K562 (cell line): Measurements from ENCODE around the gene CCDC159. TPM values are rescaled to one million over a fixed set of nuclear protein-coding genes. Genes with fewer than 3 reads are reported as not detected.

Source experiments
- ATAC-seq: fragments of 200-7000 bp; cut with Tn5 transposase; 3 replicates; pipeline ENCODE4 v1.9.1; 2020; ENCODE audit warnings: moderate library complexity
- BruUV-seq: library from RNA; stranded (reverse); fragments of 400-500 nt; replicated peaks from 2 replicates; lab custom pipeline; 2021; lab: Mats Ljungman, UMichigan
- CTCF ChIA-PET: fragments of 300-600 bp; formaldehyde crosslinking; extraction: SDS; loops from one replicate; lab custom pipeline; 2021; ENCODE audit warnings: low intra/inter-chr PET ratio; lab: Yijun Ruan, JAX
- POLR2A ChIA-PET: fragments of 300-600, 350-650 bp; sonication (Branson Sonifier 250); formaldehyde crosslinking; extraction: SDS; loops from one replicate; lab custom pipeline; 2021; ENCODE audit warnings: antibody characterized with exemption, inconsistent platforms; lab: Yijun Ruan, JAX
- DNase-seq, 4 experiments: peaks; one replicate each; pipeline versions ENCODE4 v3.0.0 to v3.0.0-alpha.2; 2011 to 2018; ENCODE audit warnings: low spot score in 3 of 4, mixed read lengths in 3 of 4; ENCODE audit errors: extremely low read depth in 1 of 4
- FAIRE-seq: peaks from 2 replicates; lab custom pipeline; 2011; peaks lifted over from hg19 to GRCh38; lab: Jason Lieb, UNC
- H2AFZ ChIP-seq: 2 replicates; pipeline ENCODE4 v1.6.0; 2011; ENCODE audit warnings: low read depth, low read length, control low read depth, inconsistent platforms
- H3K27ac ChIP-seq: fragments of 200-600 bp; 3 replicates; pipeline ENCODE4 v1.8.0; 2011; ENCODE audit warnings: low read depth, mild to moderate bottlenecking, control low read depth, inconsistent platforms, low read length, moderate library complexity, mixed read lengths; ENCODE audit errors: extremely low read depth
- H3K27me3 ChIP-seq, 2 experiments: fragments of 300-600 bp in 1 of 2; 2 replicates in 1 of 2; 3 replicates in 1 of 2; pipeline versions ENCODE4 v1.6.0 to v1.8.0; 2011; ENCODE audit warnings: inconsistent platforms in 2 of 2, low read length in 2 of 2, mild to moderate bottlenecking in 1 of 2, mixed read lengths in 1 of 2, moderate library complexity in 1 of 2; ENCODE audit not compliant: control insufficient read depth in 2 of 2, insufficient read depth in 2 of 2
- H3K36me3 ChIP-seq: fragments of 300-600 bp; 3 replicates; pipeline ENCODE4 v1.8.0; 2011; ENCODE audit warnings: mild to moderate bottlenecking, low read length, inconsistent platforms; ENCODE audit not compliant: control insufficient read depth, insufficient read depth
- H3K4me1 ChIP-seq, 2 experiments: fragments of 200-600 bp in 1 of 2; replicated peaks in 1 of 2; 2 replicates in 1 of 2; 3 replicates in 1 of 2; pipeline versions ENCODE4 v1.5.1 to v1.8.0; 2011; ENCODE audit warnings: inconsistent platforms in 2 of 2, low read length in 2 of 2, mild to moderate bottlenecking in 1 of 2, mixed read lengths in 1 of 2, moderate library complexity in 1 of 2; ENCODE audit not compliant: control insufficient read depth in 2 of 2, insufficient read depth in 2 of 2
- H3K4me2 ChIP-seq: 2 replicates; pipeline ENCODE4 v1.6.1; 2011; ENCODE audit warnings: low read length, control low read depth, inconsistent platforms, mixed read lengths; ENCODE audit not compliant: insufficient read depth
- H3K4me3 ChIP-seq: fragments of 200-600 bp; sonication (generic), shearing (Covaris generic); 2 replicates; pipeline ENCODE4 v1.5.1; 2016; ENCODE audit warnings: control low read depth, inconsistent platforms
- H3K79me2 ChIP-seq: fragments of 200-600 bp; 3 replicates; pipeline ENCODE4 v1.8.0; 2011; ENCODE audit warnings: low read length, inconsistent platforms; ENCODE audit not compliant: control insufficient read depth, insufficient read depth
- H3K9ac ChIP-seq, 2 experiments: 2 replicates each; pipeline versions ENCODE4 v1.6.0 to v1.6.1; 2011; ENCODE audit warnings: low read depth in 2 of 2, low read length in 2 of 2, control low read depth in 1 of 2, inconsistent platforms in 1 of 2, mild to moderate bottlenecking in 1 of 2, mixed read lengths in 1 of 2; ENCODE audit not compliant: insufficient read depth in 1 of 2
- H3K9me1 ChIP-seq: one replicate; pipeline ENCODE4 v1.6.0; 2011; ENCODE audit warnings: inconsistent platforms, mild to moderate bottlenecking, low read length, moderate library complexity; ENCODE audit not compliant: control insufficient read depth, insufficient read depth
- H3K9me3 ChIP-seq: replicated peaks from 2 replicates; pipeline ENCODE4 v1.5.1; 2011; ENCODE audit warnings: low read depth, low read length, inconsistent platforms; ENCODE audit not compliant: control insufficient read depth, insufficient read depth
- H4K20me1 ChIP-seq: replicated peaks from 2 replicates; pipeline ENCODE4 v1.6.1; 2011; ENCODE audit warnings: low read length, inconsistent platforms, mixed read lengths; ENCODE audit not compliant: control insufficient read depth, insufficient read depth
- BMI1 ChIP-seq: fragments of 150-350 bp; IDR thresholded peaks from 2 replicates; pipeline ENCODE4 v1.6.1; 2014; ENCODE audit warnings: low read length
- CSDE1 ChIP-seq, 2 experiments: fragments of 450-650 bp; IDR thresholded peaks; 2 replicates each; pipeline ENCODE4 v1.6.1; 2016; ENCODE audit warnings: mild to moderate bottlenecking in 1 of 2
- MBD2 ChIP-seq: sonication (generic); IDR thresholded peaks from 2 replicates; pipeline ENCODE4 v1.6.1; 2016; ENCODE audit warnings: low read depth, borderline replicate concordance
- MXI1 ChIP-seq: IDR thresholded peaks from 2 replicates; pipeline ENCODE4 v1.6.1; 2011; ENCODE audit warnings: low read depth, mild to moderate bottlenecking, improper control_type of control experiment, low read length
- NEUROD1 ChIP-seq: fragments of 150-350 bp; IDR thresholded peaks from 2 replicates; pipeline ENCODE4 v1.6.1; 2014; ENCODE audit warnings: borderline replicate concordance, low read length, low read depth; ENCODE audit not compliant: partially characterized antibody
- RFX1 ChIP-seq: fragments of 450-650 bp; IDR thresholded peaks from 2 replicates; pipeline ENCODE4 v1.6.1; 2016; ENCODE audit warnings: mild to moderate bottlenecking, moderate library complexity
- SUPT5H ChIP-seq: fragments of 450-650 bp; IDR thresholded peaks from 2 replicates; pipeline ENCODE4 v1.6.1; 2016
- ZC3H11A ChIP-seq: IDR thresholded peaks from 2 replicates; pipeline ENCODE4 v1.6.1; 2012; ENCODE audit warnings: low read depth, low read length, improper control_type of control experiment
- WGBS: fragments of 100-300 bp; shearing (Covaris generic); methylation state at CpG from one replicate; pipeline ENCODE4 v1.1.6; 2016; ENCODE audit warnings: low coverage, mixed read lengths; ENCODE audit not compliant: insufficient coverage; ENCODE audit errors: missing lambda C conversion rate; 5-methylcytosine and 5-hydroxymethylcytosine counted together
- in situ Hi-C: fragments of 300-500 bp; cut with MboI; formaldehyde crosslinking; loops from 4 replicates; pipeline ENCODE4 v1.15.0; 2018; ENCODE audit warnings: inconsistent platforms, mixed read lengths
- intact Hi-C: fragments of 100-400 bp; cut with micrococcal nuclease; formaldehyde crosslinking; loops from 2 replicates; pipeline ENCODE4 v1.14.2; 2022
- polyA plus RNA-seq, 8 experiments: library from polyadenylated mRNA; depleted of rRNA in 4 of 8; stranded (reverse) in 5 of 8; unstranded in 3 of 8; fragments of >200 nt; fragmentation: Nextera tagmentation in 2 of 8; fragmentation: Illumina TruSeq in 1 of 8; extraction: Ambion mirVana in 2 of 8; extraction: Trizol in 1 of 8; gene quantifications; 2 replicates each; pipeline versions ENCODE4 v1.2.1 to v1.2.3, GENCODE V29; 2011 to 2014; ENCODE audit warnings: inconsistent platforms in 1 of 8, missing spikeins in 1 of 8
- total RNA-seq, 7 experiments: library from RNA; depleted of rRNA in 6 of 7; stranded (reverse); fragments of >200 nt in 6 of 7; fragmentation: Illumina TruSeq in 2 of 7; extraction: Trizol in 2 of 7; gene quantifications; 2 replicates each; pipeline versions ENCODE4 v1.2.1 to v1.2.3, GENCODE V29; 2011 to 2021; ENCODE audit warnings: low replicate concordance in 1 of 7
- TF ChIP-seq, protein P1 (sequence below): fragments of 450-650 bp; IDR thresholded peaks from 2 replicates; pipeline ENCODE4 v1.6.1; 2016
- TF ChIP-seq, protein P2 (sequence below), 2 experiments: IDR thresholded peaks in 1 of 2; conservative IDR thresholded peaks in 1 of 2; 2 replicates each; pipeline ENCODE4 v1.6.1; 2016; ENCODE audit warnings: low read depth in 2 of 2, mild to moderate bottlenecking in 1 of 2, missing compliant biosample characterization in 1 of 2, missing genetic modification characterization in 1 of 2, moderate library complexity in 1 of 2
- TF ChIP-seq, protein P3 (sequence below): sonication (generic); formaldehyde crosslinking; IDR thresholded peaks from 2 replicates; pipeline ENCODE4 v1.8.0; 2023; ENCODE audit warnings: missing genetic modification reagents, mild to moderate bottlenecking, borderline replicate concordance

The CCDC159 gene
- total and polyA plus RNA-seq, 9 of the 15 experiments (the other 6 are each of a cell fraction or from before 2014, with no cell fraction given), result 0.68 to 10.1 (median 4.7) TPM

DNA sequence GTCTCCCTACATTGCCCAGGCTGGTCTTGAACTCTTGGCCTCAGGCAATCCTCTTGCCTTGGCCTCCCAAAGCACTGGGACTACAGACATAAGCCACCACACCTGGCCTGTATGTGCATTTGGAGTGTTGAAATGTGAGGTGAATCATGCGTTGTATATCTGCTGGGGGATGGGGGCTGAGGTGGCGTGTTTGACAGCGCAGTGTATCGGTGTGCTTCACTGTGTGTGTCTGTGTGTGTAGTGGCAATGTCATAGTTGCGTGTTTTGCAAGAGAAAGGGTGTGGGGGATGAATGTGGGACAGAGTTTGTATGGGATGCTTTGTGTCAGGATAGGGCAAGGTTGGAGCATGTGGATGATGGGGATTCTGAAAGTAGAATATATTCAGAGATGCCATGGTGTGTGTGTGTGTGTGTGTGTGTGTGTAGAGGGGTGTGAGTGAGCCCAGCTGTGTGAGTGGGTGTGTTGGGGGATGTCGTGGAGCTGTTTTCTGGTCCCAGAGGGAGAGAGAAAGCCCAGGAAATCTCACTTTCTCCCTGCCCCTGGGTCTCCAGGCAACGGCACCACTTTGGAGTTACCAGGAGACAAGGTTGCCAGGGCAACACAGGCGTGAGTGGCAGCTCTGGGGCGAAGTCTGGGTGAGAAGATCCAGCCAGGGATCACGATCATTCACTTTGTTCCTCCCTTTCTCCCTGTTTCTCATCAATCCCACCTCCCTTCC lies 27.0 kb downstream of the CCDC159 start:
- POLR2A ChIA-PET, result interaction anchor here (0.8 to 3.6 kb wide), 6 partner anchors 10 to 94 kb away, joined by 3 to 36 read pairs (median 4); partner anchors contain the start of genes EPOR and RAB3D
- TF ChIP-seq MXI1, result peak; percentile 99
- peak in 1 of 2 experiments; percentile 96; a peak in 2 of 4 replicates for TF ChIP-seq CSDE1 (IDR thresholded peaks at IDR 0.05)
- TF ChIP-seq, protein P1, sequence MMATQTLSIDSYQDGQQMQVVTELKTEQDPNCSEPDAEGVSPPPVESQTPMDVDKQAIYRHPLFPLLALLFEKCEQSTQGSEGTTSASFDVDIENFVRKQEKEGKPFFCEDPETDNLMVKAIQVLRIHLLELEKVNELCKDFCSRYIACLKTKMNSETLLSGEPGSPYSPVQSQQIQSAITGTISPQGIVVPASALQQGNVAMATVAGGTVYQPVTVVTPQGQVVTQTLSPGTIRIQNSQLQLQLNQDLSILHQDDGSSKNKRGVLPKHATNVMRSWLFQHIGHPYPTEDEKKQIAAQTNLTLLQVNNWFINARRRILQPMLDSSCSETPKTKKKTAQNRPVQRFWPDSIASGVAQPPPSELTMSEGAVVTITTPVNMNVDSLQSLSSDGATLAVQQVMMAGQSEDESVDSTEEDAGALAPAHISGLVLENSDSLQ, result peak; percentile 97
- no peak for TF ChIP-seq SUPT5H
- peak; percentile 98 for TF ChIP-seq RFX1
- peak; percentile 45; the same call in 1 of the 2 replicates for TF ChIP-seq MBD2
- TF ChIP-seq, protein P2, sequence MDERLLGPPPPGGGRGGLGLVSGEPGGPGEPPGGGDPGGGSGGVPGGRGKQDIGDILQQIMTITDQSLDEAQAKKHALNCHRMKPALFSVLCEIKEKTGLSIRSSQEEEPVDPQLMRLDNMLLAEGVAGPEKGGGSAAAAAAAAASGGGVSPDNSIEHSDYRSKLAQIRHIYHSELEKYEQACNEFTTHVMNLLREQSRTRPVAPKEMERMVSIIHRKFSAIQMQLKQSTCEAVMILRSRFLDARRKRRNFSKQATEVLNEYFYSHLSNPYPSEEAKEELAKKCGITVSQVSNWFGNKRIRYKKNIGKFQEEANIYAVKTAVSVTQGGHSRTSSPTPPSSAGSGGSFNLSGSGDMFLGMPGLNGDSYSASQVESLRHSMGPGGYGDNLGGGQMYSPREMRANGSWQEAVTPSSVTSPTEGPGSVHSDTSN (CRISPR knock-in tag; IDR thresholded peaks at IDR 0.05; ENCODE audit: low read depth), result peak; percentile 79
- TF ChIP-seq, protein P2 (tag; conservative IDR thresholded peaks at IDR 0.05; ENCODE audit: low read depth), result peak; percentile 84
- TF ChIP-seq, protein P3, sequence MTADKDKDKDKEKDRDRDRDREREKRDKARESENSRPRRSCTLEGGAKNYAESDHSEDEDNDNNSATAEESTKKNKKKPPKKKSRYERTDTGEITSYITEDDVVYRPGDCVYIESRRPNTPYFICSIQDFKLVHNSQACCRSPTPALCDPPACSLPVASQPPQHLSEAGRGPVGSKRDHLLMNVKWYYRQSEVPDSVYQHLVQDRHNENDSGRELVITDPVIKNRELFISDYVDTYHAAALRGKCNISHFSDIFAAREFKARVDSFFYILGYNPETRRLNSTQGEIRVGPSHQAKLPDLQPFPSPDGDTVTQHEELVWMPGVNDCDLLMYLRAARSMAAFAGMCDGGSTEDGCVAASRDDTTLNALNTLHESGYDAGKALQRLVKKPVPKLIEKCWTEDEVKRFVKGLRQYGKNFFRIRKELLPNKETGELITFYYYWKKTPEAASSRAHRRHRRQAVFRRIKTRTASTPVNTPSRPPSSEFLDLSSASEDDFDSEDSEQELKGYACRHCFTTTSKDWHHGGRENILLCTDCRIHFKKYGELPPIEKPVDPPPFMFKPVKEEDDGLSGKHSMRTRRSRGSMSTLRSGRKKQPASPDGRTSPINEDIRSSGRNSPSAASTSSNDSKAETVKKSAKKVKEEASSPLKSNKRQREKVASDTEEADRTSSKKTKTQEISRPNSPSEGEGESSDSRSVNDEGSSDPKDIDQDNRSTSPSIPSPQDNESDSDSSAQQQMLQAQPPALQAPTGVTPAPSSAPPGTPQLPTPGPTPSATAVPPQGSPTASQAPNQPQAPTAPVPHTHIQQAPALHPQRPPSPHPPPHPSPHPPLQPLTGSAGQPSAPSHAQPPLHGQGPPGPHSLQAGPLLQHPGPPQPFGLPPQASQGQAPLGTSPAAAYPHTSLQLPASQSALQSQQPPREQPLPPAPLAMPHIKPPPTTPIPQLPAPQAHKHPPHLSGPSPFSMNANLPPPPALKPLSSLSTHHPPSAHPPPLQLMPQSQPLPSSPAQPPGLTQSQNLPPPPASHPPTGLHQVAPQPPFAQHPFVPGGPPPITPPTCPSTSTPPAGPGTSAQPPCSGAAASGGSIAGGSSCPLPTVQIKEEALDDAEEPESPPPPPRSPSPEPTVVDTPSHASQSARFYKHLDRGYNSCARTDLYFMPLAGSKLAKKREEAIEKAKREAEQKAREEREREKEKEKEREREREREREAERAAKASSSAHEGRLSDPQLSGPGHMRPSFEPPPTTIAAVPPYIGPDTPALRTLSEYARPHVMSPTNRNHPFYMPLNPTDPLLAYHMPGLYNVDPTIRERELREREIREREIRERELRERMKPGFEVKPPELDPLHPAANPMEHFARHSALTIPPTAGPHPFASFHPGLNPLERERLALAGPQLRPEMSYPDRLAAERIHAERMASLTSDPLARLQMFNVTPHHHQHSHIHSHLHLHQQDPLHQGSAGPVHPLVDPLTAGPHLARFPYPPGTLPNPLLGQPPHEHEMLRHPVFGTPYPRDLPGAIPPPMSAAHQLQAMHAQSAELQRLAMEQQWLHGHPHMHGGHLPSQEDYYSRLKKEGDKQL (CRISPR knock-in tag), result no peak
- no peak for TF ChIP-seq ZC3H11A
- peak; percentile 94 for TF ChIP-seq BMI1
- TF ChIP-seq NEUROD1, result peak; percentile 91

More for the DNA sequence above, 27.0 kb downstream of the CCDC159 start:
- in situ Hi-C loops (no loop called here), intact Hi-C loops (no loop called here)
- H3K9ac ChIP-seq, result peak overlapping the region in 1 of 2 experiments; percentile 77; a peak in 2 of 4 replicates
- CTCF ChIA-PET, result no interaction called here
- peak overlapping the region; percentile 84 for H3K4me2 ChIP-seq
- H3K4me3 ChIP-seq, result 0 out of 2 replicates have a peak overlapping the region, but pooled peaks have one; percentile 59
- peak overlapping the region; percentile 97; the same call in 1 of the 2 replicates for H2AFZ ChIP-seq
- peaks cover 16% of the 10 kb centered on the region; the same call in 2 of the 3 replicates for H3K79me2 ChIP-seq
- H3K27ac ChIP-seq, result no peak overlapping the region; the same call in 2 of the 3 replicates
- no peak for ATAC-seq
- peaks cover 13% of the 10 kb centered on the region for H3K36me3 ChIP-seq
- H3K9me3 ChIP-seq, result no peaks in the 10 kb centered on the region
- whole genome bisulfite sequencing, result 46% methylated on average over 10 of the region's 10 CpGs
- BruUV-seq, result no TSS peak
- H3K9me1 ChIP-seq, result no peaks in the 10 kb centered on the region
- H4K20me1 ChIP-seq, result peaks cover 11% of the 10 kb centered on the region; the same call in 1 of the 2 replicates
- no peak for FAIRE-seq
- DNase-seq, result peak in 1 of 4 experiments; percentile 43
- H3K27me3 ChIP-seq, result no peaks in the 10 kb centered on the region
- H3K4me1 ChIP-seq, result peaks cover 22 to 29% of the 10 kb centered on the region in 2 experiments
